Measurements from ENCODE around the gene TLR4. TPM values are rescaled to one million over a fixed set of nuclear protein-coding genes. Genes with fewer than 3 reads are reported as not detected.

TLR4 gene
- total and polyA plus RNA-seq, 9 of the 15 experiments (the other 6 are each of a cell fraction or from before 2014, with no cell fraction given) = 0.02 TPM; not detected in 8

DNA sequence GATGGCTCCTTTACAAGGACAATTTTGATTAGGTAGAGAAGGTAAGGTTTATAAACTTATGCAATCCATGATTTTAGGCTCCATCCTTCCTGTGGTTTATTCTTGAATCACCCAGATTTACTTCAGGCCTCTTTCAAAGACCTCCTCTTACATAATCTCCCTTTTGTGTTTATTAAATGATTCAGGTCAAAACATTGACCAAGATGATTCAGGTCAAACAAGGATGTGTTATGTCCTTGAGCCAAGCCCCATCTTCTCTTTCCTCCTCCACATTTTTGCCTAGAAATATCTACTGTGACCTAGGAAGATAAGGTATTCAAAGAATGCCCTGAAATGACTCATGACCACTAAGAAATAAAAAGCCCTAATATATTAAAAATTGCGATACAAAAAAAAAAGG is 31.8 kb upstream of the TLR4 start:
- ATAC-seq (no peak), FAIRE-seq (no peak), DNase-seq (ENCODE audit: extremely low read depth in 1 of 4, low spot score in 3 of 4) (no peak)
- intact Hi-C loops (cut with micrococcal nuclease) = no loop called here
- Histone ChIP-seq H3K9me1 (ENCODE audit: control insufficient read depth, insufficient read depth, low read length) (no peaks in the 10 kb centered on the region), H3K9me3 (replicated peaks; ENCODE audit: control insufficient read depth, insufficient read depth, low read depth, low read length) (no peaks in the 10 kb centered on the region), H3K27me3 (ENCODE audit: control insufficient read depth in 2 of 2, insufficient read depth in 2 of 2, low read length in 2 of 2) (no peaks in the 10 kb centered on the region), H3K4me3 (no peak overlapping the region), H4K20me1 (replicated peaks; ENCODE audit: control insufficient read depth, insufficient read depth, low read length) (no peaks in the 10 kb centered on the region), H3K27ac (ENCODE audit: extremely low read depth, low read depth, low read length) (no peak overlapping the region), H2AFZ (ENCODE audit: low read depth, low read length) (no peak overlapping the region), H3K9ac (ENCODE audit: insufficient read depth in 1 of 2, low read depth in 2 of 2, low read length in 2 of 2) (no peak overlapping the region), H3K4me1 (replicated peaks in 1 of 2; ENCODE audit: control insufficient read depth in 2 of 2, insufficient read depth in 2 of 2, low read length in 2 of 2) (no peaks in the 10 kb centered on the region), H3K36me3 (ENCODE audit: control insufficient read depth, insufficient read depth, low read length) (no peaks in the 10 kb centered on the region), H3K4me2 (ENCODE audit: insufficient read depth, low read length) (no peak overlapping the region), H3K79me2 (ENCODE audit: control insufficient read depth, insufficient read depth, low read length) (no peaks in the 10 kb centered on the region)
- POLR2A ChIA-PET = no interaction called here
- in situ Hi-C loops (cut with MboI) = no loop called here
- 0% methylated on average over 1 of the region's 1 CpG for WGBS (ENCODE audit: insufficient coverage, low coverage, missing lambda C conversion rate)
- no TSS peak for BruUV-seq (replicated peaks)
- CTCF ChIA-PET (ENCODE audit: low intra/inter-chr PET ratio) = no interaction called here
- TF ChIP-seq TBL1XR1 (IDR thresholded peaks at IDR 0.05; ENCODE audit: low read length in 2 of 2) (no peak), HES1 (IDR thresholded peaks at IDR 0.05; ENCODE audit: low read depth) (no peak), RBM15 (IDR thresholded peaks at IDR 0.05; ENCODE audit: insufficient read depth, low read length) (no peak), PYGO2 (tag; IDR thresholded peaks at IDR 0.05) (no peak), PPARD (CRISPR knock-in tag; IDR thresholded peaks at IDR 0.05) (no peak), PTRF (tag; IDR thresholded peaks at IDR 0.05) (no peak), MCM3 (IDR thresholded peaks at IDR 0.05) (no peak), ZNF668 (CRISPR knock-in tag; IDR thresholded peaks at IDR 0.05) (no peak), RFX7 (CRISPR knock-in tag; IDR thresholded peaks at IDR 0.05) (no peak), ID3 (CRISPR knock-in tag; IDR thresholded peaks at IDR 0.05) (no peak), ID3 (tag; IDR thresholded peaks at IDR 0.05) (no peak), SREBF2 (CRISPR knock-in tag; IDR thresholded peaks at IDR 0.05) (no peak), PRDM10 (IDR thresholded peaks at IDR 0.05; ENCODE audit: partially characterized antibody) (no peak), ZNF551 (CRISPR knock-in tag; IDR thresholded peaks at IDR 0.05) (no peak), SMC3 (conservative IDR thresholded peaks at IDR 0.05; ENCODE audit: insufficient read depth, low read depth, low read length) (no peak), HDAC8 (tag; IDR thresholded peaks at IDR 0.05) (no peak), CEBPG (CRISPR knock-in tag; IDR thresholded peaks at IDR 0.05) (no peak), CEBPG (tag; conservative IDR thresholded peaks at IDR 0.05 in 1 of 2, IDR thresholded peaks at IDR 0.05 in 1 of 2) (no peak)
- TF ChIP-seq, protein P1, sequence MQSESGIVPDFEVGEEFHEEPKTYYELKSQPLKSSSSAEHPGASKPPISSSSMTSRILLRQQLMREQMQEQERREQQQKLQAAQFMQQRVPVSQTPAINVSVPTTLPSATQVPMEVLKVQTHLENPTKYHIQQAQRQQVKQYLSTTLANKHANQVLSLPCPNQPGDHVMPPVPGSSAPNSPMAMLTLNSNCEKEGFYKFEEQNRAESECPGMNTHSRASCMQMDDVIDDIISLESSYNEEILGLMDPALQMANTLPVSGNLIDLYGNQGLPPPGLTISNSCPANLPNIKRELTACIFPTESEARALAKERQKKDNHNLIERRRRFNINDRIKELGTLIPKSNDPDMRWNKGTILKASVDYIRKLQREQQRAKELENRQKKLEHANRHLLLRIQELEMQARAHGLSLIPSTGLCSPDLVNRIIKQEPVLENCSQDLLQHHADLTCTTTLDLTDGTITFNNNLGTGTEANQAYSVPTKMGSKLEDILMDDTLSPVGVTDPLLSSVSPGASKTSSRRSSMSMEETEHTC (IDR thresholded peaks at IDR 0.05) = no peak

Data from K562 (cell line).